IMR-90 (cell line): ENCODE measurements around the gene CCL23.

ENCODE experiments used
- BHLHE40 ChIP-seq: fragments of 150-350 bp; IDR thresholded peaks from 2 replicates; pipeline ENCODE4 v1.6.1; 2016; ENCODE audit warnings: mild to moderate bottlenecking, low read depth, low read length
- CEBPB ChIP-seq: IDR thresholded peaks from 2 replicates; pipeline ENCODE4 v1.6.1; 2012; ENCODE audit warnings: low read depth, low read length, improper control_type of control experiment
- CTCF ChIP-seq: conservative IDR thresholded peaks from 2 replicates; pipeline ENCODE4 v1.5.1; 2012; ENCODE audit warnings: mild to moderate bottlenecking, low read depth, low read length, improper control_type of control experiment
- ELK1 ChIP-seq: fragments of 150-350 bp; IDR thresholded peaks from 2 replicates; pipeline ENCODE4 v1.6.1; 2016; ENCODE audit warnings: low read depth, mild to moderate bottlenecking, low read length, moderate library complexity, borderline replicate concordance
- FOS ChIP-seq: fragments of 150-350 bp; IDR thresholded peaks from 2 replicates; pipeline ENCODE4 v1.6.1; 2016; ENCODE audit warnings: low read depth, low read length
- MAFK ChIP-seq: IDR thresholded peaks from 2 replicates; pipeline ENCODE4 v1.6.1; 2012; ENCODE audit warnings: low read depth, low read length, improper control_type of control experiment
- MXI1 ChIP-seq: IDR thresholded peaks from 2 replicates; pipeline ENCODE4 v1.6.1; 2012; ENCODE audit warnings: low read depth, mild to moderate bottlenecking, low read length, moderate library complexity, borderline replicate concordance
- POLR2A ChIP-seq: IDR thresholded peaks from 2 replicates; pipeline ENCODE4 v1.6.1; 2012; ENCODE audit warnings: mild to moderate bottlenecking, low read depth, low read length
- RFX5 ChIP-seq: IDR thresholded peaks from 2 replicates; pipeline ENCODE4 v1.8.0; 2012; ENCODE audit warnings: low read depth, mild to moderate bottlenecking, low read length, moderate library complexity
- USF2 ChIP-seq: fragments of 150-350 bp; IDR thresholded peaks from 2 replicates; pipeline ENCODE4 v1.6.1; 2017; ENCODE audit warnings: mild to moderate bottlenecking, antibody characterized with exemption, low read length, low read depth

GRCh38 chr17:36024106-36024869 is 6.5 kb upstream of the CCL23 start:
- TF ChIP-seq CTCF, result no peak
- no peak for TF ChIP-seq POLR2A
- no peak for TF ChIP-seq MXI1
- TF ChIP-seq CEBPB, result no peak
- TF ChIP-seq MAFK, result no peak
- TF ChIP-seq FOS, result no peak
- no peak for TF ChIP-seq RFX5
- TF ChIP-seq BHLHE40, result no peak
- TF ChIP-seq USF2, result no peak
- no peak for TF ChIP-seq ELK1
